22Rv1 (cell line): ENCODE measurements around the gene CA11.

Experiments used
- H3K27ac ChIP-seq: fragments of 450-650 bp; 2 replicates; pipeline ENCODE4 v1.5.1; 2017
- ZFX ChIP-seq: fragments of 450-650 bp; IDR thresholded peaks from 2 replicates; pipeline ENCODE4 v1.6.1; 2017; ENCODE audit warnings: antibody characterized with exemption, borderline replicate concordance
- TF ChIP-seq, protein P1 (sequence below): fragments of 450-650 bp; IDR thresholded peaks from 2 replicates; pipeline ENCODE4 v1.5.1; 2017; ENCODE audit warnings: mild to moderate bottlenecking

CA11 gene

DNA sequence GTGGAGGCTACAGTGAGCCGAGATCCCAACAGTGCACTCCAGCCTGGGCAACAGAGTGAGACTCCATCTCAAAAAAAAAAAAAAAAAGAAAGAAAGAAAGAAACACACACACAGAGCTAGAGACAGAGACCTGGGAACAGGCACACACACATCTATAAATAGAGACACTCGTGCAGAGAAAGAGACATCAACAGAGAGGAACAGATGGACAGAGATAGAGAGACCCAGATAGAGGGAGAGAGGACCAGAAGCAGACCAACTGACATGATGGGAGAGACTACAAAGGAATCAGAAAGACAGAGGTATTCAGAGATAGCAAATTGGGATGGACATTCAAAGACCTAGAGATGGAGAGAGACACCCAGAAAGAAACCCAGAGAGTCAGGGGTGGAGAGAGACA, 2.1 kb upstream of the CA11 start:
- no peak overlapping the region for H3K27ac ChIP-seq
- TF ChIP-seq, protein P1, sequence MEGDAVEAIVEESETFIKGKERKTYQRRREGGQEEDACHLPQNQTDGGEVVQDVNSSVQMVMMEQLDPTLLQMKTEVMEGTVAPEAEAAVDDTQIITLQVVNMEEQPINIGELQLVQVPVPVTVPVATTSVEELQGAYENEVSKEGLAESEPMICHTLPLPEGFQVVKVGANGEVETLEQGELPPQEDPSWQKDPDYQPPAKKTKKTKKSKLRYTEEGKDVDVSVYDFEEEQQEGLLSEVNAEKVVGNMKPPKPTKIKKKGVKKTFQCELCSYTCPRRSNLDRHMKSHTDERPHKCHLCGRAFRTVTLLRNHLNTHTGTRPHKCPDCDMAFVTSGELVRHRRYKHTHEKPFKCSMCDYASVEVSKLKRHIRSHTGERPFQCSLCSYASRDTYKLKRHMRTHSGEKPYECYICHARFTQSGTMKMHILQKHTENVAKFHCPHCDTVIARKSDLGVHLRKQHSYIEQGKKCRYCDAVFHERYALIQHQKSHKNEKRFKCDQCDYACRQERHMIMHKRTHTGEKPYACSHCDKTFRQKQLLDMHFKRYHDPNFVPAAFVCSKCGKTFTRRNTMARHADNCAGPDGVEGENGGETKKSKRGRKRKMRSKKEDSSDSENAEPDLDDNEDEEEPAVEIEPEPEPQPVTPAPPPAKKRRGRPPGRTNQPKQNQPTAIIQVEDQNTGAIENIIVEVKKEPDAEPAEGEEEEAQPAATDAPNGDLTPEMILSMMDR = no peak
- TF ChIP-seq ZFX = no peak

DNA sequence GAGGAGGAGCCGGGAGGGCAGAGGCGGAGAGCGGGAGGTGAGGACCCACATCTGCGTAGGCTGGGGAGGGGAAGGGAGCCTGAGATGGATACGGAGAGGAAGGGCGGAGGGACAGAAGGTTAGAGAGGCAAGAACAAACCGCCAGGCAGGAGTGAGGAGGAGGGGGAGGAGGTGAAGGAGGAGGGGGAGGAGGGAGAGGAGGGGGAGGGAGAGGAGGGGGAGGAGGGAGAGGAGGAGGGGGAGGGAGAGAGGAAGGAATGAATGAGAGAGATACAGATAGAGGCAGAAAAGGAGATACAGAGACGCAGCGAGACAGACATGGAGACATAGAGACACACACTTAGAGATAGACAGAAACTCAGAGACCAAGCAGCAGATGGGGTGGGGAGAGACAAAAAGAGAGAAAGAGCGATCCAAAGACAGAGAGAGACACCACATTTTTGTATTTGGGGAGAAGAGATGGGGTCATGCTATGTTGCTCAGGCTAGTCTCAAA, 782 bp upstream of the CA11 start:
- peak overlapping the region; percentile 95 for H3K27ac ChIP-seq
- TF ChIP-seq, protein P1 = no peak; the same call in 1 of the 2 replicates
- TF ChIP-seq ZFX = no peak

DNA sequence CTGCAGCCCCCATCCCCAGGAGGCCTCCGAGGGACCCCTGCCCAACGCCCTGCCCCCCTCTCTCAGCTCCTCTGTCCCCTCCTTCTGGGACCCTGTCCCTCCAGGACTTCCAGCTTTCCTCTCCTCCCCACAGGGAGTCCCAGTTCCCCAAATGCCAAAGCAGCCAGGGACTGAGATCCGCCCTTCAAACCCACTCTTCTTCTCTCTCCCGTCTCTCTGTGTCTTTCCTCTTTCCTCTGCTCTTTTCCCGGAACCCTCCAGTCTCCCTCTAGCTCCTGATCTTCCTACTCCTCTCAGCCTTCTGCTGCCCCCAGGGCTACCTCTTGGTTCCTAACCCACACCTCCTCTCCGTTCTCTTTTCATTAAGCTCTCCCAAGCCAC, 377 bp downstream of the CA11 start:
- H3K27ac ChIP-seq = peak overlapping the region; percentile 95
- TF ChIP-seq, protein P1 = no peak
- TF ChIP-seq ZFX = no peak

DNA sequence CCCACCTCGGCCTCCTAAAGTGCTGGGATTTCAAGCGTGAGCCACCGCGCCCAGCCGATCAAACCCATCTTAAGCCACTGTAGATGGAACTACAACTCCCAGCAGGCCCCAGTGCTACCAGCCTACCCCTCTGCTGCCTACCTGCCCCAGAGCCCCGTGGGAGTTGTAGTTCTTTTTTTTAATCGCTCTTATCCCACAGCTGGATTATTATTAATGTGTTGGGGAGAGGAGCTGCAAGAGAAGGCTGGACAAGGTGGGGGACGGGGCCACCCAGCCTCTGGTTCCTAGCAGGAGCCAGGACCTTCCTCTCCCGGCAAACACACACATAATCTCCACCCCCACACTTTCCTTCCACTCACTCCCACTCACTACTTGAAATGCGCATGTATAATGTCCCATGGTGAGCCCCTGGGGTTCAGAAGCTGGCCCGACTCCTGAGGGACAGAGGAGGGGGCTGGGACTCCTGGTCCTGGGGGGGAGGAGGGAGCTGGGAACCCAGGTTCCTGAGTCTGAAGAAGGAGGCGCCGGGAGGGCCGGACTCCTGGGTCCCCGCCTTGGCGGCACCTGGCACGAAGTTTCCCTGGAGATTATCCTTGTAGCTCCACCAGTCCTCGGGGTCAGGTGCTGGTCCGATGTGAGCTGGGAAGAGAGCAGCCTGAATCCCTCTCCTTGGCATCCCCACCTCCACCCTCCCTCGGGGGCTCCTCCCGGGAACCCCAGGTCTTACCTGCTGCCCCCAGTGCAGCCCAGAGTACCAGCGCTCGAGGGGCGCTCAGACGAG, 958 bp downstream of the CA11 start:
- TF ChIP-seq, protein P1 = no peak
- TF ChIP-seq ZFX = no peak
- peak overlapping the region; percentile 95 for H3K27ac ChIP-seq

DNA sequence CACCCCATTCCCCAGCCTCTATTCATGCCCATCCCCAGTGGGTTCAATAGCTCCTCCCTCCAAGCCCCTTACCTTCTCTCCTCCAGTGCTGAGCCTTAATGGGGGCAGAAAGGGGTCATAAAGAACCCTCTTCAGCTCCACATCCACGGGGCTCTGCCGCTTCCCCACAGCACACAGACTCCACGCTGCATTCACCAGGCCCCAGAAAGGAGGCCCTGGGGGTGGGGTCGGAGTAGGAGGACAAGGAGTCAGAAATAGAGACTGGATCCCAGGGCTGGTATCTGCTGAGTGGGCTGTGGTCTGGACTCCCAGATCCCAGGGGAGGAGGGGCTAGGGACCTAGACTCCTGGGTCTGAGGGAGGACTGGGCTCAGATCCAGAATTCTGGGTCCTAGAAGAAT, 1.6 kb downstream of the CA11 start:
- no peak for TF ChIP-seq ZFX
- TF ChIP-seq, protein P1 = no peak
- 0 out of 2 replicates have a peak overlapping the region, but pooled peaks have one; percentile 95 for H3K27ac ChIP-seq

DNA sequence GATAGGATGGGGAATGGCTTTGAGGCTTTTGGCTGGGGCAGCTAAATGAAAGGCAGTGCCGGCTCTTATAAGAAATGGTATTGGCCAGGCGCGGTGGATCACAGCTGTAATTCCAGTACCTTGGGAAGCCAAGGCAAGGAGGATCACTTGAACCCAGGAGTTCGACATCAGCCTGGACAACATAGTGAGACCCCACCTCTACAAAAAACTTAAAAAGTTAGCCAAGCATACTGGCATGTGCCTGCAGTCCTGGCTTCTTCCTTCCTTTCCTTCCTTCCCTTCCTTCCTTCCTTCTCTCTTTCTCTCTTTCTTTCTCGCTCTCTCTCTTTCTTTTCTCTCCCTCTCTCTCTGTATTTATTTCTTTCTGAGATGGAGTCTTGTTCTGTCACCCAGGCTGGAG, 3.1 kb downstream of the CA11 start:
- no peak for TF ChIP-seq ZFX
- TF ChIP-seq, protein P1 = no peak
- peak overlapping the region; percentile 100 for H3K27ac ChIP-seq

DNA sequence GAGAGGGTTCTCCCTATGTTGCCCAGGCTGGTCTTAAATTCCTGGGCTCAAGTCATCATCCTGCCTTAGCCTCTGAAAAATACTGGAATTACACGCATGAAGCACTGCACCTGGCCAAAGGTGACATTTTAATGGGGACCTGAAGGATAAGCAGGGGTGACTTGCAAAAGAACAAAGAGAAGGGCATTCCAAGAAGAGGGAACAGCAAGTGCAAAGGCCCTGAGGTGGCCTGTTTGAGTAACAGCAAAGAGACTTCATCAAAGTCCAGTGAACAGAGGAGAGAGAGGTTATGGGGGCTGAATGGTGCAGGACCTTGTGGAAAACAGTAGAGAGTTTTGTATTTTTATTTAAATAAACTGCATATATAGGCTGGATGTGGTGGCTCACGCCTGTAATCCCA, 4.1 kb downstream of the CA11 start:
- H3K27ac ChIP-seq = peak overlapping the region; percentile 100
- TF ChIP-seq ZFX = no peak
